Activated T-cell treated with anti-CD3 and anti-CD28 coated beads, Interleukin-2, amount 50 U/mL, for 4 hours (primary cell): ENCODE data around the gene WEE2. TPM values are rescaled to one million over a fixed set of nuclear protein-coding genes. Genes with fewer than 3 reads are reported as not detected.
A peak's percentile ranks its signal among the peaks of the same experiment; 100 is the strongest.
"Not testable (repeated sequence)": the region's sequence is repeated elsewhere in the genome, so short reads cannot be mapped to it uniquely, and the experiment has no call there.

Experiments used
- ATAC-seq, 2 donors: fragments of 200-7000 bp; cut with Tn5 transposase; one replicate each; pipeline ENCODE4 v1.10.0; 2021
- DNase-seq: peaks from one replicate; pipeline ENCODE4 v3.0.0-alpha.2; 2020
- H3K27me3 Mint-ChIP-seq: one replicate; pipeline ENCODE4 v1.8.0; 2021; ENCODE audit warnings: low read depth, mixed read lengths
- H3K36me3 Mint-ChIP-seq: one replicate; pipeline ENCODE4 v1.8.0; 2022; ENCODE audit warnings: mixed read lengths; ENCODE audit not compliant: insufficient read depth
- H3K4me1 Mint-ChIP-seq: one replicate; pipeline ENCODE4 v1.8.0; 2021; ENCODE audit warnings: low read depth, mixed read lengths
- H3K4me3 Mint-ChIP-seq: one replicate; pipeline ENCODE4 v1.8.0; 2021; ENCODE audit warnings: mild to moderate bottlenecking, moderate library complexity, mixed read lengths
- H3K9me3 Mint-ChIP-seq: one replicate; pipeline ENCODE4 v1.8.0; 2021; ENCODE audit warnings: mixed read lengths
- total RNA-seq, 3 donors: library from RNA; stranded (reverse); gene quantifications; one replicate each; pipeline ENCODE4 v1.2.1, GENCODE V29; 2021

WEE2 gene
- total RNA-seq, 3 donors from 2014 or later: not detected

DNA sequence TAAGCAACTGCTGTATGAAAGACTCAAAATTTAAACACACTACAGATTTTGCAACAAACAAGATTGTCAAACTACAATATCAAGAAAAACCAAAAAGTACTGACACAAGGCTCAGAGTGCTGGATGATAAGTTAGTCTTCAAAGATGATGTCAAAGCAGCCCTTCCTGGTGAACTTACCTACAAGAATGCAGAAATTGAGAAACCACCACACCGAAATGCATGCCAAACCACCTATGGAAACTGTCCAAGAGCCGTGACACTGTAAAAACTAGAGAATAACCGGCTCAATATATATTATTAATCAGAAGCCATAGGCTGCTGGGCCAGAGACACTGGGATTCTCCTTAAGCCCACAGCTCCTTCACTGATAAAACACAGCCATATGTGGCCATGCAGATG lies 31.5 kb upstream of the WEE2 start:
- Mint-ChIP-seq H3K4me3 (no peak overlapping the region), H3K9me3 (no peaks in the 10 kb centered on the region)

GRCh38 chr7:141679014-141679413 lies 29.1 kb upstream of the WEE2 start:
- Mint-ChIP-seq H3K4me3 (no peak overlapping the region), H3K4me1 (no peaks in the 10 kb centered on the region), H3K9me3 (no peaks in the 10 kb centered on the region), H3K27me3 (no peaks in the 10 kb centered on the region), H3K36me3 (peaks cover 26% of the 10 kb centered on the region)
- ATAC-seq (peak; percentile 41 to 48), DNase-seq (no peak)

More for the DNA sequence above, 31.5 kb upstream of the WEE2 start:
- Mint-ChIP-seq H3K36me3 (peaks cover 34% of the 10 kb centered on the region), H3K4me1 (no peaks in the 10 kb centered on the region), H3K27me3 (no peaks in the 10 kb centered on the region)
- no peak for DNase-seq
- no peak for ATAC-seq

GRCh38 chr7:141685285-141686023 lies 22.7 kb upstream of the WEE2 start:
- DNase-seq (no peak), ATAC-seq (no peak)
- Mint-ChIP-seq H3K9me3 (no peaks in the 10 kb centered on the region), H3K27me3 (no peaks in the 10 kb centered on the region), H3K4me1 (peaks cover 8% of the 10 kb centered on the region), H3K36me3 (peaks cover 30% of the 10 kb centered on the region), H3K4me3 (no peak overlapping the region)

DNA sequence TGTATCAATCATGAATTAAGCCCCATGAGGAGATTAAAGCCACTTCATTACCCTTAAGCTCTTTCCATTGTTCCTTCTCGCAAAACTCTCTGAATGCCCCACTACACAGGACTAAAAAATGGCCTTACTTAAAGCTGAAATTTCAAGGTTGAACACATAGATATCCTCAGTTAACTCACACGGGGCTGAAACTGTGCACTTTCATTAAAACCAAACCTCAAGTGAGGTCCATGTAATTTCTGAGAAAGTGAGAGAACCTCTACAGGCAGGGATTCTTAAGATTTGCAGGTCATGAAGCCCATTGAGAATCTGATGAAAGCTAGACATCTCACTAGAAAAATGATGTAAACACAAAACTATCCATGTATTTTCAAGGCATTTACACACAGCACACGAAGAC lies 22.1 kb upstream of the WEE2 start:
- H3K27me3 Mint-ChIP-seq: no peaks in the 10 kb centered on the region
- H3K9me3 Mint-ChIP-seq: no peaks in the 10 kb centered on the region
- no peak for ATAC-seq
- no peak for DNase-seq
- no peak overlapping the region for H3K4me3 Mint-ChIP-seq
- peaks cover 8% of the 10 kb centered on the region for H3K4me1 Mint-ChIP-seq
- H3K36me3 Mint-ChIP-seq: peaks cover 26% of the 10 kb centered on the region

DNA sequence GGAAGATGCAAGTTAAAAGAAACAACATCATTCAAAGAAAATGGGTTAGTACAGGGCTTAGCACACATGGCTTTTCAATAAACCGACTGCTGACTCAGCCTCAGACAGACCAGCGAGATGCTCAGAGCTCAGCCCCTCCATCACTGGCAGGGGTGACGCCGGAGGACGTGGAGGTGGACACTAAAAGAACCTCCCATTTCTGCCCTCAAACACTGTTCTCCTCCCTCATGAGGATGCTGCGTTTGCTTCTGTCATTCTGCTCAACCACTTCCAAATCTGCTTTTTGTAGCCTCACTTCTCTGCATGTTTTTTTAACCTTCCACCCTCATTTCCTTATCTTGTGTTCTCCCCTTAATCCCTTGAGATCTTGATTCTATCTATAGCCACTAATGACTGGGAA lies 21.5 kb upstream of the WEE2 start:
- no peaks in the 10 kb centered on the region for H3K27me3 Mint-ChIP-seq
- ATAC-seq: no peak
- no peak for DNase-seq
- peaks cover 8% of the 10 kb centered on the region for H3K4me1 Mint-ChIP-seq
- H3K36me3 Mint-ChIP-seq: peaks cover 24% of the 10 kb centered on the region
- H3K9me3 Mint-ChIP-seq: no peaks in the 10 kb centered on the region
- no peak overlapping the region for H3K4me3 Mint-ChIP-seq

- DNase-seq (no peak), ATAC-seq (no peak)
- H3K36me3 Mint-ChIP-seq: peaks cover 18% of the 10 kb centered on the region
- H3K4me3 Mint-ChIP-seq: no peak overlapping the region
- H3K9me3 Mint-ChIP-seq: no peaks in the 10 kb centered on the region
- H3K4me1 Mint-ChIP-seq: peaks cover 11% of the 10 kb centered on the region
- no peaks in the 10 kb centered on the region for H3K27me3 Mint-ChIP-seq
Measured at GRCh38 chr7:141688043-141688442, 20.1 kb upstream of the WEE2 start.

DNA sequence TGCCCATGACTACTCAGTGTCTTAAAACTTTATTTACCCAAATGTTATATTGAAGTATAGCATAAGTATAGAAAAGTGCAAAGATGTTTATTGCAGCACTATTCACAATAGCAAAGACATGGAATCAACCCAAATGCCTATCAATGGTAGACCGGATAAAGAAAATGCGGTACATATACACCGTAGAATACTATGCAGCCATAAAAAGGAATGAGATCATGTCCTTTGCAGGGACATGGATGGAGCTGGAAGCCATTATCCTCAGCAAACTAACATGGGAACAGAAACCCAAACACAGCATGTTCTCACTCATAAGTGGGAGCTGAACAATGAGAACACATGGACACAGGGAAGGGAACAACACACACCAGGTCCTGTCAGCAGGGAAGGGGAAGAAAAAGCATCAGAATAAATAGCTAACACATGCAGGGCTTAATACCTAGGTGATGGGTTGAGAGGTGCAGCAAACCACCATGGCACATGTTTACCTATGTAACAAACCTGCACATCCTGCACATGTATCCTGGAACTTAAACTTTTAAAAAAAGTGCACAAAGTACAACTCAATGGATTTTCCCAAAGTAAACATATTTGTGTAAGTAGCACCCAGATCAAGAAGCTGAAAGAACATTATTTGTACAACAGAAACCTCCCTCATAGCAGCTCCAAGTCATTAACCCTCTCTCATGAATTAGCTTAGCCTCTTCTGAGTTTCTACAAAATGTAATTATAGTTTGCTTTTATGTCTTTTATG lies 18.9 kb upstream of the WEE2 start:
- not testable (repeated sequence) for H3K27me3 Mint-ChIP-seq, H3K4me3 Mint-ChIP-seq, H3K9me3 Mint-ChIP-seq, DNase-seq, ATAC-seq
- peaks cover 17% of the 10 kb centered on the region for H3K36me3 Mint-ChIP-seq
- peaks cover 16% of the 10 kb centered on the region for H3K4me1 Mint-ChIP-seq

- Mint-ChIP-seq H3K4me1 (peaks cover 33% of the 10 kb centered on the region), H3K9me3 (no peaks in the 10 kb centered on the region), H3K36me3 (peaks cover 10% of the 10 kb centered on the region), H3K4me3 (no peak overlapping the region), H3K27me3 (no peaks in the 10 kb centered on the region)
- ATAC-seq (no peak), DNase-seq (no peak)
Measured at GRCh38 chr7:141691540-141691939, 16.6 kb upstream of the WEE2 start.

GRCh38 chr7:141691961-141692360 lies 16.2 kb upstream of the WEE2 start:
- DNase-seq: no peak
- H3K4me1 Mint-ChIP-seq: peaks cover 37% of the 10 kb centered on the region

DNA sequence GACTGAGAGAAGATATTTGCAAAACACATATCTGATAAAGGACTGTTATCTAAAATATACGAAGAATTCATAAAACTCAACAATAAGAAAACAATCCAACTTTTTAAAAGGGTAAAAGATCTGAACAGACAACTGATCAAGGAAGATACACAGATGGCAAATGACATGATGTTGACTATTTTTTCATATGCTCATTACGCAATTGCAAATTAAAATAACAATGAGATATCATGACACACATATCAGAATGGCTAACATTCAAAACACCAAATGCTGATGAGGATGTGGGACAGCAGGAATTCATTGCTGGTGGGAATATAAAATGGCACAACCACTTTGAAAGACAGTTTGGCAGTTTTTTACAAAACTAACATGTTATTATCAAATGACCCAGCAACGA lies 15.1 kb upstream of the WEE2 start:
- Mint-ChIP-seq H3K4me3 (no peak overlapping the region), H3K4me1 (peaks cover 46% of the 10 kb centered on the region), H3K9me3 (no peaks in the 10 kb centered on the region), H3K36me3 (peaks cover 11% of the 10 kb centered on the region), H3K27me3 (no peaks in the 10 kb centered on the region)
- DNase-seq (no peak), ATAC-seq (no peak)

More at GRCh38 chr7:141691961-141692360, 16.2 kb upstream of the WEE2 start:
- Mint-ChIP-seq H3K9me3 (no peaks in the 10 kb centered on the region), H3K27me3 (no peaks in the 10 kb centered on the region), H3K36me3 (peaks cover 11% of the 10 kb centered on the region), H3K4me3 (no peak overlapping the region)
- ATAC-seq: no peak

DNA sequence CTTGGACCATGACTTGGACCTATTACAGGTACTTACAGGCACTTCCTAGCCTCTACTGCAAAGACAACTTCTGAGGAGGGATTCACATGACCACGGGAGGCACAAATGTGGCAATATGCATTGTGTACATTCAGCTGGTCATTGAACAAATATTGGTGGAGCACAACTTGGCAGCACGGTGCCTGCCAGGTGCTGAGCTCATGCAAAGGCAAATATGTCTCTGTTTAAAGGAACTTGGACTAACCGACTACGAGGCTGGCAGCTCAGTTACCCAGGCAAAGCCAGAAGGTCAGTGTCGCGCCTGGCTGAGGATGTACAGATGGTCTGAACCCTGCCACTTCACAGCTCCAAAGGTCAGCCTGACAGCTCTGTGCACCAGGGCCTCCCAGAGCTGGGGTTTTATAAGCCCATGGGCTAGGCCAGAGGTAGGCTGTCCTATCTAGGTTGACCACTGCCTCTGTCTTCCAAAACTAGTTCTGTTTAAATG lies 12.3 kb upstream of the WEE2 start:
- ATAC-seq (no peak), DNase-seq (no peak)
- Mint-ChIP-seq H3K4me3 (no peak overlapping the region), H3K4me1 (peaks cover 64% of the 10 kb centered on the region), H3K27me3 (no peaks in the 10 kb centered on the region), H3K36me3 (peaks cover 6% of the 10 kb centered on the region), H3K9me3 (no peaks in the 10 kb centered on the region)

GRCh38 chr7:141696348-141696747 lies 11.8 kb upstream of the WEE2 start:
- DNase-seq: no peak
- Mint-ChIP-seq H3K4me3 (no peak overlapping the region), H3K36me3 (peaks cover 6% of the 10 kb centered on the region), H3K9me3 (no peaks in the 10 kb centered on the region), H3K27me3 (no peaks in the 10 kb centered on the region), H3K4me1 (peaks cover 67% of the 10 kb centered on the region)
- no peak for ATAC-seq

DNA sequence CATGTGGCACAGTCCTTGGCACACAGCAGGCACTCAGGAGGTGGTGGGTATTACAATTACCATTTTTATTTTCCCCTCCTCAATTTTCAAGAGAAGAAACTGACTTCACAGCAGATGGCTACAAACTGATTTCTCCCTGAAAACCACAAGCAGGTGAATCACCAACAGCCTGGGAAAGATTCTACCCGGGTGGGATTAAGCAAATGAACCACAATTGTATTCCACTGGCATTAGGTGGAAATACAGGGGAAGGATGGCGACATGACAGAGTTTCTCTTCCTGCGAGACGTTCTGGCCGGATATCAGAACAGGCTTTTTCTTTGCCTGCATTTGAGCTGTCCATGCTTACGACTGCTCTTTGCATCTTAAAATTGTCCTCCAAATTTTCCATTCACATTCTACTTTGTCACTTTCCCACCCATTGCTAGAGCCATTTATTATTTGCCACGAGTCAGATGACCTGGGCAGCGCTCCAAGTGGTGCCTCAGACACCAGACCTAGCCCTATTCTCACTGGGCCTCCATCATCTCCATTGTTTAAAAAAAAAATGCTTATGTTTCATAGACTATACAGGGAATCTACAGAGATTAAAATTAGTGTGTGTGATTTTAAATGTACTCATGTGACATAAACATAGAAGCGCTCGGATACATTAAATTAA lies 10.8 kb upstream of the WEE2 start:
- Mint-ChIP-seq H3K36me3 (peaks cover 6% of the 10 kb centered on the region), H3K4me1 (peaks cover 69% of the 10 kb centered on the region), H3K4me3 (no peak overlapping the region), H3K9me3 (no peaks in the 10 kb centered on the region), H3K27me3 (no peaks in the 10 kb centered on the region)
- ATAC-seq: no peak
- no peak for DNase-seq

- H3K36me3 Mint-ChIP-seq: peaks cover 6% of the 10 kb centered on the region
- H3K9me3 Mint-ChIP-seq: no peaks in the 10 kb centered on the region
- H3K27me3 Mint-ChIP-seq: no peaks in the 10 kb centered on the region
- ATAC-seq (no peak), DNase-seq (no peak)
- peaks cover 65% of the 10 kb centered on the region for H3K4me1 Mint-ChIP-seq
- H3K4me3 Mint-ChIP-seq: no peak overlapping the region
Measured at GRCh38 chr7:141698247-141699015, 9.7 kb upstream of the WEE2 start.
